GM21825 (cell line): ENCODE data around the gene TMEM151A.
"Not testable (repeated sequence)": the region's sequence is repeated elsewhere in the genome, so short reads cannot be mapped to it uniquely, and the experiment has no call there.

Experiments used
- ATAC-seq: cut with Tn5 transposase; IDR thresholded peaks from one replicate; pipeline ENCODE4 v1.9.1; 2021; ENCODE audit warnings: mild to moderate bottlenecking, moderate library complexity; ENCODE audit not compliant: unreplicated experiment

Gene TMEM151A

DNA sequence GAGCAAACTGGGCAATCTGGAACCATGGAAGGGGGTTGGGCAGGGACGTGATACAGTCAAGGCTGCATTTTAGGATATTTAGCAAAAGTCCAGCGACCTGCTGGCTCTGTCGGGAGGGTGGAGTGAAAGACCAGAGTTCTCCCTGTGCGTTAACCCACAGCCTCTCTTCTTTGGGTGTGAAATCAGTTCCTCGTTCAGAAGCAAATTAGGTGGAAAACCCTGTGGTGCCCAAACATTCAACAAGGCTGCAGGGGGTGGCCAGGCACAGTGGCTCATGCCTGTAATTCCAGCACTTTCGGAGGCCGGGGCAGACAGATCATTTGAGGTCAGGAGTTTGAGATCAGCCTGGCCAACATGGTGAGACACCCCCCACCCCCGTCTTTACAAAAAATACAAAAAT is 5.9 kb downstream of the TMEM151A start:
- no peak for ATAC-seq

GRCh38 chr11:66299186-66299585 is 7.5 kb downstream of the TMEM151A start:
- no peak for ATAC-seq

- no peak for ATAC-seq
Observed at GRCh38 chr11:66302656-66303055, 11.0 kb downstream of the TMEM151A start.

- no peak for ATAC-seq
Observed at GRCh38 chr11:66309475-66309874, 17.8 kb downstream of the TMEM151A start.

DNA sequence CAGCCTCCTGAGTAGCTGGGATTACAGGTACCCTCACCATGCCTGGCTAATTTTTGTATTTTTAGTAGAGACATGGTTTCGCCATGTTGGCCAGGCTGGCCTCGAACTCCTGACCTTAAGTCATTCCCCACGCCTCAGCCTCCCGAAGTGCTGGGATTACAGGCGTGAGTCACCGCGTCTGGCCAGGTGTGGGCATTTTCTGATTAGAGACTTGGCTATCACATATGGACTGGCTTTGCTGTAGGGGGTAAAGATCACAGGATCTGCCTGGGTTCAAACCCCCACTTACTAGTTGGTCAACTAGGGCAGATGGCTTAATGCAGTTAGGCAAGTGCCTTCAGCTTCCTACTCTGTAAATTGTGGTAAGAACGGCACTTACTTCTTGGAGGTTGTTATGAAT is 18.6 kb downstream of the TMEM151A start:
- no peak for ATAC-seq

DNA sequence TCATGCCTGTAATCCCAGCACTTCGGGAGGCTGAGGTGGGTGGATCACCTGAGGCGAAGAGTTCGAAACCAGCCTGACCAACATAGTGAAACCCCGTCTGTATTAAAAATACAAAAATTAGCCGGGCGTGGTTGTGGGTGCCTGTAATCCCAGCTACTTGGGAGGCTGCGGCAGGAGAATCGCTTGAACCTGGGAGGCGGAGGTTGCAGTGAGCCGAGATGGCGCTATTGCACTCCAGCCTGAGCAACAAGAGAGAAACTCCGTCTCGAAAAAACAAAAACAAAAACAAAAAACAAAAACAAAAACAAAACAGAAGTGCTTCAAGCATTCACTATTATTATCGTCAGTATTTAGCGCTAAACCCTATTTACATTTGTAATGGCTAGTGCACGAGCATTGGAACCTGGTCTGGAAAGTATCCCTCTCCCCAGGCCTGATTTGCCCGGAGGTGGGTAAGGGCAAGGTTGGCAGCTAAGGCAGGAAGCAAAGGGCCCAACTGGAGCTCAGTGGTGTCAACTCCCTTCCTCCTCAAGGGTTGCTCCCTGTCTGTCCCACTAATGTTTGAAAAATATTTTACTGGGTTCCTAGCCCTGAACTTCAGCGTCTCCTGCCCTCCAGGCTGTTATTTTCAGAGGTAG is 19.2 kb downstream of the TMEM151A start:
- not testable (repeated sequence) for ATAC-seq

GRCh38 chr11:66311470-66311964 is 19.8 kb downstream of the TMEM151A start:
- ATAC-seq: no peak

- ATAC-seq: peak; percentile 61
Observed at GRCh38 chr11:66311965-66312548, 20.4 kb downstream of the TMEM151A start.

DNA sequence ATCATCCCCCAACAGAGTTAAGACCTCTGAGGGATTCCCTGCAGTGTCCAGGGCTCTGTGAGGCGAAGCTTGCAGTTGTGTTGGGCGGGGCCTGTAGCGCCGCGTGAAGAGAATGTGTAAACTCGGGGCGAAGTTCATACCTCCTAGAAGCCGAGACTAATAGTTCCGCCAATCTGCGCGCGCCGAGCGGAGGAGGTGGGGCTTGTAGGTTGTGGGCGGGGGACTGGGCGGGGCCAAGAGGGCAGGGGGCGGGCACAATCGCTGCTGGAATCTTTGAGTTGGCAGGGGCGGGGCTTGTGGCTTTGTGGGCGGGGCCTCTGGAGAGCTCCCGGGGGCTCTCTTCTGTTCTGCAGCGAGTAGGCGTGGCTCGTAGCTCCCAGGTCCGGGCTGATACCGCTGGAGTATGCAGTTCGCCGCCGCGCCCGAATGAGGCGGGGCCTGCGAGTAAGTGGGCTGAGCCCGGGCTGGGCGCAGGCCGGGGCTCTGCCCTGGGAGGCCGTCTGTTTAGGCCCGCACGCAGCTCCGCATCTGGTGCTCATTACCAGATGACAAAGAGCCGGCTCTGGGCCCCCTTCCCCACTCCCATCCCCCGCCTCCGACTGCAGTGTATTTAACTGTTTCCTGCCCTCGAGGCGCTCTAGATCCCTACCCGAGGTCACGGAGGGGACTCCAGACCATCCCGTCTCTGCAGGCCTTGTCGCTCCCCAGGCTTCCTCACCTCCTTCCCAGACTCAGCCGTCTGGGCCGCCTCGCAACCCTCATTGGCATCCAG is 21.0 kb downstream of the TMEM151A start:
- peak; percentile 61 for ATAC-seq

- ATAC-seq: no peak
Observed at GRCh38 chr11:66313321-66314185, 21.9 kb downstream of the TMEM151A start.

- no peak for ATAC-seq
Observed at GRCh38 chr11:66314186-66314501, 22.4 kb downstream of the TMEM151A start.

DNA sequence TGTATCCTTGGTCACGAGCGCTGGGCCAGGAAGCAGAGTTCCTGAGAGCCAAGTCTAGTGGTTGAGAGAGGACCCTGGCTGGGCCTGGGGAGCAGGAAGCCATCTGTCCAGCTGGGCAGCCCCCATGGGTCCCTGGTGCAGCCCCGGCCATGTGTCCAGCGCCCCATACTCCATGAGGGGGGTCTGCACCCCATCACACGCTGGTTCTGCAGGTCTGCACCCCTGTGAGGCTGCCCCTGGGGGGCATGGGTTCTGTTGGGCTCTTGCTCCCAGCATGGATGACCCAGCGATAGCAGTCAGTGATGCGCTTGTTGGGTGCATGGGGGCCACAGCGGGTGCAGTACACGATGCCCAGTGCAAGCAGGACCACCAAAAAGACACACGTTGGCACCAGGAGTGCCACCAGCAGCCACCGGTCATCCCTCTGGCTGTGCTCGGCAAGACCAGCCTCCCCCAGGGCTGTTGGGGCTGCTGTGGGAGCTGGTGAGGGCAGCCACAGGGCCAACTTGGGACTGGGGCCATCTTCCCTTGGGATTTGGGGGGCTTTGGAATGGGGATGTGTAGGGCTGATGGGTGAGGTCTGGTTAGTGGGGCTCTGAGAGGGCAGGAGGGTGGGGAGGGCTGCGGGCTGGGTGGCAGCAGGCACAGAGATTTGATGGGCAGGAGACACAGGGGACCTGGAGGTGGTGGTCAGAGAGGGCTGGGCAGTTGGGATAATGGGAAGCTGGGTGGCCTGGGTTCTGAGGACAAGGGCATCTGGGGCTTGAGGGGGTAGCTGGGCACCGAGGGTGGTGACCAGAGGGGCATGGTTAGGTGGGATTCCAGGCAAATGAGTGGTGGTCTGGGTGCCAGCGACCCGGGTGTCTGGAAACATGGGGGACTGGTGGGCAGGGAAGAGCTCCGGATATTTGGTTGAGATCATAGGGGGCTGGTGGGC is 23.1 kb downstream of the TMEM151A start:
- ATAC-seq: no peak

DNA sequence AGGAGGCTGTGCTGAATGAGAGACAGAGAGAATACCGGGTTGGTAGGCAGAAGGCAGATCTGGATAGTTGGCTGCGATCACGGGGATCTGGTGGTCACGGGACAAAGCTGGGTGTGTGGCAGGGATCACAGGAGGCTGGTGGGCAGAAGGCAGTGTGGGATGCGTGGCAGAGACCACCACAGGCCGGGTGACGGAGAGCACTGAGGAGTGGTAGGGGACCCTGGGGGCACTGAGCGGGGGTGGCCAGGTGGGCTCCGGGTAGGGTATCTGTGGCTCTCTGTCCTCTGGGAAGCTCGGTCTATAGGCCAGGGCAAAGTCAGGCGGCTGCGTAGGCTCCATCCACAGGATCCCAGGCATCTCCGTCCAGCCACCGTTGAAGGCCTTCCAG is 23.8 kb downstream of the TMEM151A start:
- no peak for ATAC-seq

DNA sequence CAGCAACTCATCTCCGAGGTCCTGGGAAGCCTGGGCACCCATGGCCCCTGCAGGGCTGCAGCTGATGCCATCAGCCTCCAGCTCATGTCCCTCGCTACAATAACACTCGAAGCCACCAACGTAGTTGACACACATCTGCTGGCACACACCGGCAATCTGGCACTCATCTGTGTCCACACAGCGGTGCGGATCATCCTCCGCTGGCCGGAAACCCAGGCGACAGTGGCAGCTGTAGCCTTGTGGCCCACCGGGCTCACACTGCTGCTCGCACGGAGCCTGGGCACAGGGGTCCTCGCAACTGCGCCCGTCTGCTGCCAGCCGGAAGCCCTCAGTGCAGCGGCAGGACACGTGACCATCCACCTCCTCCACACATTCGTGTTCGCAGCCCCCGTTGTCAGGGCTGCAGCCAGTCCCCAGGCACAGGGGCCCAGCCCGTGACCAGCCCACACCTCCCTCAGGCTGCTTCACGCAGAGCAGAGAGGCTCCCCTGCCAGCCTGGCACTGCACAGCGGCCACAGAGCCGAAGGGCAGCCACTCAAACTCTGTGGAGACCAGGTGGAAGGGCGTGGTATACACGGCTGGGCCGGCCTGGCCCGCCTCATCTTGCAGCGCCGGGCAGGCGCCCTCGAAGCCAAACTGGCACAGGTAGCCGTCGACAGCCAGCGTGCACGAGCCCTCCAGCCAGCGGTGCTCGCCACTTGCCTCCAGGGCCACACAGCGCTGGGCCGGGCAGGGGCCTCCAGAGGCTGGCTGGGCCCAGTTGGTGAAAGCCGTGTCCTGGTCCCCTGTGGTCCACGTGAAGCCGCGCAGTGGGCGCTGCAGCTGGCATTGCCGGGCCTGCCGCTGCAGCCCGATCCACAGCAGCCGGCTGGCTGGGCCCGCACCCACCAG is 24.5 kb downstream of the TMEM151A start:
- no peak for ATAC-seq

GRCh38 chr11:66316849-66317251 is 25.2 kb downstream of the TMEM151A start, which contains the start of gene CD248:
Gene CD248, minus strand, starts transcription at chr11:66317044. Its CDS starts 17 bp downstream, at chr11:66317027.
- ATAC-seq: no peak

GRCh38 chr11:66317322-66317722 is 25.6 kb downstream of the TMEM151A start:
- ATAC-seq: no peak

DNA sequence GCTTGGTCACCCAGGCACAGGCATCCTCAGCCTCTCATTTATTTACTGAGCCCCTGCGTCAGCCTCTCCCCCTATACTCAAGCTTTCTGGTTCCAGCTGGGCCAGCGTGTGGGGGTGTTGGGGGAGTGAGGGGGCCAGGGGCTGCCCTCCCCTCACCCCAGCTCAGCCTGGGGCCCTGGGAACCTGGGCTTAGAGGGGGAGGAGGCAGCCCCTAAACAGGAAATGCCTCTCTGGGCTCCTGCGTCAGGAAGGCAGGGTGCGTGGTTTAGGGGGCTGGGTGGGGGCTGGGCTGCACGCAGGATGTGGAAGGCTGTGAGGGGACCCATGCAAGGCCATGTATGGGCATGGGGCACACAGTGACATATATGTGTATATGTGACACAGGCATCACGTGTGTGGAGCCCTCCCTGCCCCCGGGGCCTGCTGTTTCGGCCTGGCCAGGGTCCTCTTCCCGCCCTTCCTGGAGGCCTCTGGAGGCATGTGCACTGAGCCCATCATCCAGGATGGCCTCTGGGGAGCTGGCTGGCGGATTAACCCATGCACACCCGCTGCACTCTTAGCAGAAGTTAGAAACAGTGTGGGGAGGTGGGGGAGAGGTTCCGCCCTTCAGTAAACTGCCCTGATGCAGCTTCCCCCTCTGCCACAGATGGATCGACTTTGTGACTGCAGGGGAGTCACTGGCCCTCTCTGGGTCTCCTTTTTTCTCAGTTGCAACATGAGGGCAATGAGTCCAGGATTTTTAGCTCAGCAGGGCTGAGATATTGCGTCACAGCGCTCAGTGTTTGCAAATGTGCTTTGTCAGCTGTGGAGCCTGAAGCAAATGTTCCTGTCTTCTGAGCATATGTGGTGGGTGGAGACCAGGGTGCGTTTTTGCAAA is 26.3 kb downstream of the TMEM151A start:
- ATAC-seq: no peak

- ATAC-seq: no peak
Observed at GRCh38 chr11:66318600-66318970, 26.9 kb downstream of the TMEM151A start.
